ENCODE data around the gene RNF207. TPM values are rescaled to one million over a fixed set of nuclear protein-coding genes. Genes with fewer than 3 reads are reported as not detected.

Gene RNF207
- total RNA-seq, 1 experiment from 2014 or later, result 9.2 TPM

GRCh38 chr1:6212193-6212959 lies 6.5 kb downstream of the RNF207 start:
- Mint-ChIP-seq H3K36me3 (no peaks in the 10 kb centered on the region), H3K9me3 (no peaks in the 10 kb centered on the region), H3K4me1 (peaks cover 16% of the 10 kb centered on the region), H3K27me3 (ENCODE audit: low read depth) (peaks cover 21% of the 10 kb centered on the region), H3K4me3 (no peak overlapping the region), H3K27ac (no peak overlapping the region)
- TF ChIP-seq ZBTB43 (CRISPR knock-in tag; IDR thresholded peaks at IDR 0.05), result no peak
- TF ChIP-seq ZNF263 (CRISPR knock-in tag; IDR thresholded peaks at IDR 0.05; ENCODE audit: low read depth), result no peak
- TF ChIP-seq ZNF396 (CRISPR knock-in tag; IDR thresholded peaks at IDR 0.05; ENCODE audit: borderline replicate concordance), result no peak
- no peak for TF ChIP-seq ZNF317 (CRISPR knock-in tag; IDR thresholded peaks at IDR 0.05; ENCODE audit: borderline replicate concordance, low read depth)
- TF ChIP-seq NR2C2 (CRISPR knock-in tag; IDR thresholded peaks at IDR 0.05), result no peak
- TF ChIP-seq, protein P1, sequence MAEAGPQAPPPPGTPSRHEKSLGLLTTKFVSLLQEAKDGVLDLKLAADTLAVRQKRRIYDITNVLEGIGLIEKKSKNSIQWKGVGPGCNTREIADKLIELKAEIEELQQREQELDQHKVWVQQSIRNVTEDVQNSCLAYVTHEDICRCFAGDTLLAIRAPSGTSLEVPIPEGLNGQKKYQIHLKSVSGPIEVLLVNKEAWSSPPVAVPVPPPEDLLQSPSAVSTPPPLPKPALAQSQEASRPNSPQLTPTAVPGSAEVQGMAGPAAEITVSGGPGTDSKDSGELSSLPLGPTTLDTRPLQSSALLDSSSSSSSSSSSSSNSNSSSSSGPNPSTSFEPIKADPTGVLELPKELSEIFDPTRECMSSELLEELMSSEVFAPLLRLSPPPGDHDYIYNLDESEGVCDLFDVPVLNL (CRISPR knock-in tag; IDR thresholded peaks at IDR 0.05; ENCODE audit: borderline replicate concordance, low read depth), result no peak
- TF ChIP-seq IRF2 (CRISPR knock-in tag; IDR thresholded peaks at IDR 0.05; ENCODE audit: borderline replicate concordance, low read depth), result no peak
- TF ChIP-seq, protein P2, sequence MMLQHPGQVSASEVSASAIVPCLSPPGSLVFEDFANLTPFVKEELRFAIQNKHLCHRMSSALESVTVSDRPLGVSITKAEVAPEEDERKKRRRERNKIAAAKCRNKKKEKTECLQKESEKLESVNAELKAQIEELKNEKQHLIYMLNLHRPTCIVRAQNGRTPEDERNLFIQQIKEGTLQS (CRISPR knock-in tag; conservative IDR thresholded peaks at IDR 0.05), result no peak
- no peak for TF ChIP-seq ZNF219 (CRISPR knock-in tag; IDR thresholded peaks at IDR 0.05; ENCODE audit: borderline replicate concordance)
- TF ChIP-seq, protein P3, sequence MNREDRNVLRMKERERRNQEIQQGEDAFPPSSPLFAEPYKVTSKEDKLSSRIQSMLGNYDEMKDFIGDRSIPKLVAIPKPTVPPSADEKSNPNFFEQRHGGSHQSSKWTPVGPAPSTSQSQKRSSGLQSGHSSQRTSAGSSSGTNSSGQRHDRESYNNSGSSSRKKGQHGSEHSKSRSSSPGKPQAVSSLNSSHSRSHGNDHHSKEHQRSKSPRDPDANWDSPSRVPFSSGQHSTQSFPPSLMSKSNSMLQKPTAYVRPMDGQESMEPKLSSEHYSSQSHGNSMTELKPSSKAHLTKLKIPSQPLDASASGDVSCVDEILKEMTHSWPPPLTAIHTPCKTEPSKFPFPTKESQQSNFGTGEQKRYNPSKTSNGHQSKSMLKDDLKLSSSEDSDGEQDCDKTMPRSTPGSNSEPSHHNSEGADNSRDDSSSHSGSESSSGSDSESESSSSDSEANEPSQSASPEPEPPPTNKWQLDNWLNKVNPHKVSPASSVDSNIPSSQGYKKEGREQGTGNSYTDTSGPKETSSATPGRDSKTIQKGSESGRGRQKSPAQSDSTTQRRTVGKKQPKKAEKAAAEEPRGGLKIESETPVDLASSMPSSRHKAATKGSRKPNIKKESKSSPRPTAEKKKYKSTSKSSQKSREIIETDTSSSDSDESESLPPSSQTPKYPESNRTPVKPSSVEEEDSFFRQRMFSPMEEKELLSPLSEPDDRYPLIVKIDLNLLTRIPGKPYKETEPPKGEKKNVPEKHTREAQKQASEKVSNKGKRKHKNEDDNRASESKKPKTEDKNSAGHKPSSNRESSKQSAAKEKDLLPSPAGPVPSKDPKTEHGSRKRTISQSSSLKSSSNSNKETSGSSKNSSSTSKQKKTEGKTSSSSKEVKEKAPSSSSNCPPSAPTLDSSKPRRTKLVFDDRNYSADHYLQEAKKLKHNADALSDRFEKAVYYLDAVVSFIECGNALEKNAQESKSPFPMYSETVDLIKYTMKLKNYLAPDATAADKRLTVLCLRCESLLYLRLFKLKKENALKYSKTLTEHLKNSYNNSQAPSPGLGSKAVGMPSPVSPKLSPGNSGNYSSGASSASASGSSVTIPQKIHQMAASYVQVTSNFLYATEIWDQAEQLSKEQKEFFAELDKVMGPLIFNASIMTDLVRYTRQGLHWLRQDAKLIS (CRISPR knock-in tag; IDR thresholded peaks at IDR 0.05; ENCODE audit: borderline replicate concordance), result no peak
- TF ChIP-seq ERG (CRISPR knock-in tag; IDR thresholded peaks at IDR 0.05), result no peak
- ChIA-PET POLR2A (interaction anchor here (0.6 kb wide), 1 partner anchor 160 kb away, joined by 4 read pairs; no protein-coding TSS in a partner anchor), CTCF (interaction anchor here (1.1 kb wide), 1 partner anchor 26 kb away, joined by 3 read pairs; no protein-coding TSS in a partner anchor)
- DNase-seq (ENCODE audit: low spot score) (no peak), ATAC-seq (no peak)

GRCh38 chr1:6218375-6219164 lies 12.7 kb downstream of the RNF207 start:
- DNase-seq (ENCODE audit: low spot score) (no peak), ATAC-seq (no peak)
- POLR2A ChIA-PET, result no interaction called here
- Mint-ChIP-seq H3K4me1 (no peaks in the 10 kb centered on the region), H3K27me3 (ENCODE audit: low read depth) (no peaks in the 10 kb centered on the region), H3K27ac (peak overlapping the region; percentile 90), H3K9me3 (no peaks in the 10 kb centered on the region), H3K4me3 (no peak overlapping the region), H3K36me3 (peaks cover 10% of the 10 kb centered on the region)
- CTCF ChIA-PET, result interaction anchor here (1.5 to 5.4 kb wide), 4 partner anchors 8 to 27 kb away, joined by 8 to 39 read pairs (median 10); partner anchors contain the start of gene RNF207
- TF ChIP-seq FOXJ3 (CRISPR knock-in tag; IDR thresholded peaks at IDR 0.05; ENCODE audit: borderline replicate concordance), result no peak
- no peak for TF ChIP-seq ATF2 (CRISPR knock-in tag; IDR thresholded peaks at IDR 0.05; ENCODE audit: borderline replicate concordance, low read depth)
- no peak for TF ChIP-seq SOX15 (CRISPR knock-in tag; IDR thresholded peaks at IDR 0.05)
- TF ChIP-seq ZNF416 (CRISPR knock-in tag; IDR thresholded peaks at IDR 0.05), result no peak
- no peak for TF ChIP-seq ZNF219 (CRISPR knock-in tag; IDR thresholded peaks at IDR 0.05; ENCODE audit: borderline replicate concordance)
- TF ChIP-seq IRF2 (CRISPR knock-in tag; IDR thresholded peaks at IDR 0.05; ENCODE audit: borderline replicate concordance, low read depth), result no peak
- TF ChIP-seq SMAD4 (CRISPR knock-in tag; IDR thresholded peaks at IDR 0.05), result no peak
- TF ChIP-seq CREM (CRISPR knock-in tag; IDR thresholded peaks at IDR 0.05), result no peak
- TF ChIP-seq ESRRA (CRISPR knock-in tag; IDR thresholded peaks at IDR 0.05; ENCODE audit: borderline replicate concordance), result no peak
- no peak for TF ChIP-seq FOXP4 (CRISPR knock-in tag; IDR thresholded peaks at IDR 0.05)

Measured in WTC11 (cell line).